Measurements from ENCODE around the gene NKD1. TPM values are rescaled to one million over a fixed set of nuclear protein-coding genes. Genes with fewer than 3 reads are reported as not detected.
"Not testable (repeated sequence)": the region's sequence is repeated elsewhere in the genome, so short reads cannot be mapped to it uniquely, and the experiment has no call there.

Gene NKD1
- total RNA-seq, 1 experiment from 2014 or later = 11.4 TPM

DNA sequence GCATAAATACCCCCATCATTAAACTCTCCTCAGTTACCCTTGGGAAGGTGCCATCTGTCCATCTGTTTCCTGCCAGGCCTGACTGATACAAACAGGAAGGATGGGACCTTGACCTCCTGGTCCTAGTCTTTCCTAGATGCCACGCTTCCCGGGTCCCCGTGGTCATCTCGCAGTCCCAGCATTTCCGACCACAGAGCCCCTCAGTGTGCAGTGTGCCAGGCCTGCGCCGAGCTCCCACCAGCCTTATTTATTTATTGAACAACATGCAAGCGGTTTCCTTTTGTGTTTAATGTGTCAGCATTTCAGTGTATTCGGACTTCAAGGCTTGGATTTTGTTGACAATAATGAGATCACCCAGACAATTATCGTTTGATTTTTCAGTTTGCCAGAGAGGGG lies 45.6 kb upstream of the NKD1 start (continued):
- TF ChIP-seq, protein P1, sequence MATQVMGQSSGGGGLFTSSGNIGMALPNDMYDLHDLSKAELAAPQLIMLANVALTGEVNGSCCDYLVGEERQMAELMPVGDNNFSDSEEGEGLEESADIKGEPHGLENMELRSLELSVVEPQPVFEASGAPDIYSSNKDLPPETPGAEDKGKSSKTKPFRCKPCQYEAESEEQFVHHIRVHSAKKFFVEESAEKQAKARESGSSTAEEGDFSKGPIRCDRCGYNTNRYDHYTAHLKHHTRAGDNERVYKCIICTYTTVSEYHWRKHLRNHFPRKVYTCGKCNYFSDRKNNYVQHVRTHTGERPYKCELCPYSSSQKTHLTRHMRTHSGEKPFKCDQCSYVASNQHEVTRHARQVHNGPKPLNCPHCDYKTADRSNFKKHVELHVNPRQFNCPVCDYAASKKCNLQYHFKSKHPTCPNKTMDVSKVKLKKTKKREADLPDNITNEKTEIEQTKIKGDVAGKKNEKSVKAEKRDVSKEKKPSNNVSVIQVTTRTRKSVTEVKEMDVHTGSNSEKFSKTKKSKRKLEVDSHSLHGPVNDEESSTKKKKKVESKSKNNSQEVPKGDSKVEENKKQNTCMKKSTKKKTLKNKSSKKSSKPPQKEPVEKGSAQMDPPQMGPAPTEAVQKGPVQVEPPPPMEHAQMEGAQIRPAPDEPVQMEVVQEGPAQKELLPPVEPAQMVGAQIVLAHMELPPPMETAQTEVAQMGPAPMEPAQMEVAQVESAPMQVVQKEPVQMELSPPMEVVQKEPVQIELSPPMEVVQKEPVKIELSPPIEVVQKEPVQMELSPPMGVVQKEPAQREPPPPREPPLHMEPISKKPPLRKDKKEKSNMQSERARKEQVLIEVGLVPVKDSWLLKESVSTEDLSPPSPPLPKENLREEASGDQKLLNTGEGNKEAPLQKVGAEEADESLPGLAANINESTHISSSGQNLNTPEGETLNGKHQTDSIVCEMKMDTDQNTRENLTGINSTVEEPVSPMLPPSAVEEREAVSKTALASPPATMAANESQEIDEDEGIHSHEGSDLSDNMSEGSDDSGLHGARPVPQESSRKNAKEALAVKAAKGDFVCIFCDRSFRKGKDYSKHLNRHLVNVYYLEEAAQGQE (IDR thresholded peaks at IDR 0.05; ENCODE audit: low read depth) = no peak

DNA sequence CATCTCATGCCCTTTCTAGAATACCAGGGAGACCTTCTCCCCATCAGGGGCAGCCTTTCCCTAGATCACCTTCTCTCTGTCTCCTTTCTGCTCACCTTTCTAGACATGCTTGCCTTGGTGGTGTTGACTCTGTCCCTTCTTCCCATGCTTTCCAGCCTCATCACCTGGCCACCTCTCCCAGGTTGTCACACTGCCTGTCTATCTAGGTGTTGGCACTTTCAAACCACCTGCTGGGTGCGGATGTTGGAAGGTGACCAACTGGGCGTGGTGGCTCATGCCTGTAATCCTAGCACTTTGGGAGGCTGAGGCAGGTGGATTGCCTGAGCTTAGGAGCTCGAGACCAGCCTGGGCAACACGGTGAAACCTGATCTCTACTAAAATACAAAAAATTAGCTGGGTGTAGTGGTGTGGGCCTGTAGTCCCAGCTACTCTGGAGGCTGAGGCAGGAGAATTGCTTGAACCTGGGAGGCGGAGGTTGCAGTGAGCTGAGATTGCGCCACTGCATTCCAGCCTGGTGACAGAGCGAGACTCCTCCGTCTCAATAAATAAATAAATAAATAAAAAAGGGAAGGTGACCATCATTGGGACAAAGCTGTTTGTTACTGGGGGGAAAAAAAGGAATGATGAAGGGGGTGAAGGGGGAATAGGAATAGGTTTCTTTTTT lies 44.2 kb upstream of the NKD1 start:
- H3K4me3 ChIP-seq (replicated peaks in 1 of 2; ENCODE audit: low read depth in 1 of 2, low read length in 2 of 2); H3K9ac ChIP-seq (ENCODE audit: low read length); H3K36me3 ChIP-seq (ENCODE audit: control insufficient read depth in 1 of 2, insufficient read depth in 2 of 2, low read length in 2 of 2); H3K79me2 ChIP-seq (ENCODE audit: insufficient read depth, low read length); H3K9me3 ChIP-seq (ENCODE audit: control insufficient read depth in 1 of 2, insufficient read depth in 1 of 2, low read depth in 1 of 2, low read length in 2 of 2); H3K27me3 ChIP-seq (ENCODE audit: insufficient read depth, low read length); H3K27ac ChIP-seq (ENCODE audit: low read depth, low read length); H3K9me2 ChIP-seq (ENCODE audit: insufficient read depth); BruUV-seq (replicated peaks); H4K20me1 ChIP-seq (ENCODE audit: insufficient read depth); intact Hi-C loops (cut with micrococcal nuclease): not testable (repeated sequence)
- ChIA-PET POLR2A (interaction anchor here (0.6 to 0.9 kb wide), 4 partner anchors 15 to 480 kb away, joined by 3 to 8 read pairs (median 3); no protein-coding TSS in a partner anchor), RAD21 (ENCODE audit: low non-redundant PET in 1 of 2, low total read pairs in 2 of 2, uncharacterized antibody in 2 of 2, unreplicated experiment in 2 of 2) (interaction anchor here (0.6 to 0.9 kb wide), 4 partner anchors 134 to 252 kb away, joined by 4 to 14 read pairs (median 10); no protein-coding TSS in a partner anchor), CTCF (interaction anchor here (1.0 to 1.2 kb wide), 2 partner anchors 129 to 161 kb away, joined by 3 read pairs; no protein-coding TSS in a partner anchor)
- peaks cover 10 to 17% of the 10 kb centered on the region in 2 experiments; a peak in 3 of 4 replicates for H3K4me1 ChIP-seq (ENCODE audit: control insufficient read depth in 1 of 2, insufficient read depth in 2 of 2, low read length in 2 of 2)
- ATAC-seq (peak; percentile 84), DNase-seq (ENCODE audit: low read depth, low spot score) (peak; percentile 42)
- peak overlapping the region; percentile 32 for H2AFZ ChIP-seq (ENCODE audit: low read depth, low read length, poor library complexity, severe bottlenecking)
- 0 out of 2 replicates have a peak, but pooled peaks have one; percentile 5 for TF ChIP-seq FOSL1 (IDR thresholded peaks at IDR 0.05; ENCODE audit: low read depth)
- 0 out of 2 replicates have a peak, but pooled peaks have one; percentile 18 for TF ChIP-seq JUND (IDR thresholded peaks at IDR 0.05)
- TF ChIP-seq CBX3 (IDR thresholded peaks at IDR 0.05; ENCODE audit: low read depth) = peak; percentile 52; the same call in 1 of the 2 replicates
- TF ChIP-seq CEBPB (IDR thresholded peaks at IDR 0.05; ENCODE audit: low read depth) = peak; percentile 92
- TF ChIP-seq POLR2AphosphoS5 (IDR thresholded peaks at IDR 0.05; ENCODE audit: low read depth, low read length) = peak; percentile 25; the same call in 1 of the 2 replicates
- TF ChIP-seq SP1 (IDR thresholded peaks at IDR 0.05; ENCODE audit: low read depth) = peak; percentile 40
- TF ChIP-seq, protein P2, sequence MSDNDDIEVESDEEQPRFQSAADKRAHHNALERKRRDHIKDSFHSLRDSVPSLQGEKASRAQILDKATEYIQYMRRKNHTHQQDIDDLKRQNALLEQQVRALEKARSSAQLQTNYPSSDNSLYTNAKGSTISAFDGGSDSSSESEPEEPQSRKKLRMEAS (IDR thresholded peaks at IDR 0.05) = peak; percentile 65
- H3K4me2 ChIP-seq (ENCODE audit: low read length) = peak overlapping the region; percentile 64
